A673 (cell line): Measurements from ENCODE around the gene BUB1.
"Not testable (repeated sequence)": the region's sequence is repeated elsewhere in the genome, so short reads cannot be mapped to it uniquely, and the experiment has no call there.

Experiments
- EZH2 ChIP-seq: fragments of 200-600 bp; sonication (generic); IDR thresholded peaks from 2 replicates; pipeline ENCODE4 v1.6.1; 2017; ENCODE audit warnings: borderline replicate concordance, low read depth, mild to moderate bottlenecking, mixed read lengths, antibody characterized with exemption, low read length; ENCODE audit not compliant: poor library complexity, severe bottlenecking
- TF ChIP-seq, protein P1 (sequence below): fragments of 300-800, 200-600 bp; sonication (generic); conservative IDR thresholded peaks from 2 replicates; pipeline ENCODE4 v1.5.1; 2017; ENCODE audit warnings: low read depth, mild to moderate bottlenecking, antibody characterized with exemption, low read length, moderate library complexity, mixed read lengths

DNA sequence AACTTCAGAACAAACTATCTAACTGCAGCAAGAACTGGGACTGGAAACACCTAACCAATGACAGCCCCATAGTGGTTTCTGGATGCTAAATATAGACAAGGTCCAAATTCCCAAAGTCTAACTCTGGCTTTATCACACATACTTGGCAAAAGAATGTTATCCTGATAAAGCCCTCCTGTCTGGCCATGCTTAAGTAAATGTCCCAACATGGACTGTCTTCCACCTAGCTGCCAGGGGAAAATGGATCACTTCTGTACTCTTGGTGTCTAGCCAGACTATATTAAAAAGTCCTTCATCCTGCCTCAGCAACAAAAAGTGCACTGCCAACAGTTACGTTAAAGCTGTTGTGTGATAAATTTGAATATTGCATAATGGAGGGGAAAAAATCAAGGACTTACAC is 89.3 kb downstream of the BUB1 start:
- TF ChIP-seq, protein P1, sequence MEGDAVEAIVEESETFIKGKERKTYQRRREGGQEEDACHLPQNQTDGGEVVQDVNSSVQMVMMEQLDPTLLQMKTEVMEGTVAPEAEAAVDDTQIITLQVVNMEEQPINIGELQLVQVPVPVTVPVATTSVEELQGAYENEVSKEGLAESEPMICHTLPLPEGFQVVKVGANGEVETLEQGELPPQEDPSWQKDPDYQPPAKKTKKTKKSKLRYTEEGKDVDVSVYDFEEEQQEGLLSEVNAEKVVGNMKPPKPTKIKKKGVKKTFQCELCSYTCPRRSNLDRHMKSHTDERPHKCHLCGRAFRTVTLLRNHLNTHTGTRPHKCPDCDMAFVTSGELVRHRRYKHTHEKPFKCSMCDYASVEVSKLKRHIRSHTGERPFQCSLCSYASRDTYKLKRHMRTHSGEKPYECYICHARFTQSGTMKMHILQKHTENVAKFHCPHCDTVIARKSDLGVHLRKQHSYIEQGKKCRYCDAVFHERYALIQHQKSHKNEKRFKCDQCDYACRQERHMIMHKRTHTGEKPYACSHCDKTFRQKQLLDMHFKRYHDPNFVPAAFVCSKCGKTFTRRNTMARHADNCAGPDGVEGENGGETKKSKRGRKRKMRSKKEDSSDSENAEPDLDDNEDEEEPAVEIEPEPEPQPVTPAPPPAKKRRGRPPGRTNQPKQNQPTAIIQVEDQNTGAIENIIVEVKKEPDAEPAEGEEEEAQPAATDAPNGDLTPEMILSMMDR, result not testable (repeated sequence)
- TF ChIP-seq EZH2, result not testable (repeated sequence)
